ENCODE data around the gene DAB2IP.

DNA sequence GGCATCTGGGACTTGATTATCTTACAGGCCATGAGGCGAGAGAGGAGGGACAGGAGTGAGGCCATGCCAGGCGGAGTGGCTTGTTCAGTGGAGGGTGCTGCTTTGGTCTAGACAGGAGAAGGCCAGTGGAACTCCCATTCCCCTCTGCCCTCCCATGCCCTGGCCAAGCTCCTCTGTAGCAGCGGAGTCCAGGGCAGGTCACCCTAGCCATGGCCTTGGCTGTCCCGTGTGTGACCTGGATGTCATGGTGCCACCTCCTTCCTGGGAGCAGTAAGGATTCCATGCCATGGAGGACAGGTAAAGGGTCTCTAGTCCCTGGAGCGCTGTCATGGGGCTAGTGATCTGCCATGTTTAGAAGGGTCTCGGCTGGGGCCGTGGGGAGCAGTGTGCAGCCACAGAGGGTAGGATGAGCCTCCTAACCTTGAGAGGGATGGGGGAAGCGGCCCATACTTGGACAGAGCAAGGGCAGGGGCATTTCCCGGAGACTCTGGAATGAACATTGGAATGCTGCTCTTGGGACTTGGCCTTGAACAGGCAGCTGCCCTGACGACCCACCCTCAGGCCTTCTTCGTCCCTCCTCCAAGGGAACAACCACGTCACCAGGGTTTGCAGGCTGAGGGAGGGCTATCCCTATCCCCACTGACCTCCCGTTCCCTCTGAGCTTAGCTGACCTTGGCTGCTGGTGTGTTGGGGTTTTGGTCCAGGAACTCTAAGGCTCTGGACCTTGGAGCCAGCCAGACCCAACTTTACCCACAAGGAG lies 100.4 kb downstream of the DAB2IP start:
- TF ChIP-seq, protein P1, sequence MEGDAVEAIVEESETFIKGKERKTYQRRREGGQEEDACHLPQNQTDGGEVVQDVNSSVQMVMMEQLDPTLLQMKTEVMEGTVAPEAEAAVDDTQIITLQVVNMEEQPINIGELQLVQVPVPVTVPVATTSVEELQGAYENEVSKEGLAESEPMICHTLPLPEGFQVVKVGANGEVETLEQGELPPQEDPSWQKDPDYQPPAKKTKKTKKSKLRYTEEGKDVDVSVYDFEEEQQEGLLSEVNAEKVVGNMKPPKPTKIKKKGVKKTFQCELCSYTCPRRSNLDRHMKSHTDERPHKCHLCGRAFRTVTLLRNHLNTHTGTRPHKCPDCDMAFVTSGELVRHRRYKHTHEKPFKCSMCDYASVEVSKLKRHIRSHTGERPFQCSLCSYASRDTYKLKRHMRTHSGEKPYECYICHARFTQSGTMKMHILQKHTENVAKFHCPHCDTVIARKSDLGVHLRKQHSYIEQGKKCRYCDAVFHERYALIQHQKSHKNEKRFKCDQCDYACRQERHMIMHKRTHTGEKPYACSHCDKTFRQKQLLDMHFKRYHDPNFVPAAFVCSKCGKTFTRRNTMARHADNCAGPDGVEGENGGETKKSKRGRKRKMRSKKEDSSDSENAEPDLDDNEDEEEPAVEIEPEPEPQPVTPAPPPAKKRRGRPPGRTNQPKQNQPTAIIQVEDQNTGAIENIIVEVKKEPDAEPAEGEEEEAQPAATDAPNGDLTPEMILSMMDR (conservative IDR thresholded peaks at IDR 0.05; ENCODE audit: low read length), result no peak
- TF ChIP-seq EZH2phosphoT487 (IDR thresholded peaks at IDR 0.05; ENCODE audit: borderline replicate concordance), result no peak
